ENCODE measurements around the gene PRKCH.

The PRKCH gene

DNA sequence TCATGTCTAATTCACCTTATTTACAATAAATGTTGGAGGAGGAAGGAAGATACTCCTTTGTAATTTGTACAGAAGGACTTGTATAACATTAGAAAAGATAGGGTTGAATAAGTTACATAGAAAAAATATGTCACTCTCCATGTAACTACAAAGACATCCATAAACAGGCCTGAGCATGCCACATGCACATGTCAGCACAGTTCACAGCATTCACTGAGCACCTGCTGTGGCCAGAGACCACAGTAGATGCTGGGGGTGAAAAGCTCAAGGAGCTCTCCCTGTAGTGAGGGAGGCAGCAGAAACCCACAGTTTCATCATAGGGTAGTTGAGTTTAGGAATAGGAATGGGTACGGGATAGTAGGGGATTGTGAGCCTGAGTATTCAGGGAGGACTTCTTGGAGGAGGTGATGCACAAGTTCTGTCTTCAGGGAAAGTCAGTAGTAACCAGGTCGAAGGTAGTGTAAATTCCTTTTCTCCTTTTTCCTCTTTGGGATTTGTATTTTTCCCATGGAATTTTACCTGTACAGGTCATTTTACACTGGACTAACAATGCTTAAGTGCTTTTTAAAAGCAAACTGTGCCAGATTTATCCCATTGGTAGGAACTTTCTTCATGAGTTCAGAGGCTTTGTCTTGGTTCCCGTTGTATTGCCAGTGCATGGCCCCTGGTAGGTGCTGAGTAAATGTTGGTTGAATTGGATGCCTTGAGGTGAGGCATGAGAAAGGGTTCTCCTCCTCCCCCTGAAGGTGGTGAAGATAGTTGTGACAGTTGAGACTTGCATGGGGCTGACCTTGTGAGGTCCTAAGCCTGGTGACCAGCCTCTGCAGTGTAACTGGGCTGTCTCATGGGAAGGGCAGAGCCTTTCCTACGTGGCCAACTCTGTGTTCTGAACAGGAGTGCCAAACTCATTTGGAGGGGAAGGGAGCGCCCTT, 20.2 kb downstream of the PRKCH start:
- DNase-seq: no peak

DNA sequence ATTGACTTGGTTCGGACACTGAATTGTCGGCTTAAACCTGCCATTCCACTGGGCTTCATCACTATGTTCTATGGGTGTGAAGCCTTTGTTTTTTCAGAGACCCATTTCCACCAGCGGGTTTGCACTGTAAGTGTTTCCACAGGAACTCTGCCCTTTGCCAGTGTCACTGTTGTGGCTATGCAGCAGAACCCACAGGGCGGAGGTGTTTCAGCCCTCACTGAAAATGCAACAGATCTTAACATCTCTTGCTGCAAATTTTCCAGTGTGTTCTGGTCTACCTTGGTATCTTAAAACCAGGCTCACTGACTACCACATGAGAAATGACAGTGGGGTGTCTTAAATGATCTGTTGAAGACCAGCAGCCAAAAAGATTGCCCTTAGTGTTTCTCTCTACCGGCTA, 21.1 kb downstream of the PRKCH start:
- peak; percentile 33 for DNase-seq

DNA sequence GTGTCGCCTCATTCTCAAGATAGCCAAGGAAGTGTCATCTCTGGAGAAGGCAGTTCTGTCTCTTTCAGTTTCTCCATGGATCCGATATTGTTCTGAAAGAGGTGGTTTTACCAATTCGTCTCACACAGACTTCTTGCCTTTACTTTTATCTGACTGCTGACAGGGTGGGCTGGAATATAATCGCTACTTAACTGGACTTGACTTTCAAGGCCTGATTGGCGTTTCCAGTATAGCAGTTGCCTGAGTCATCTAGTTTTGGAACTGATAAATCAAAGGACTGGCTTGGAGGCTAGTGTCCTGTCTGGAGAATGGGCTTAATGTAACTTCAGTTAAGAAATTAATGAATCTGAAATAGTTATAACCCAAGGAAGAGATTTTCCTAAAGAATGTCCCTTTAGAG, 21.6 kb downstream of the PRKCH start:
- DNase-seq: no peak

DNA sequence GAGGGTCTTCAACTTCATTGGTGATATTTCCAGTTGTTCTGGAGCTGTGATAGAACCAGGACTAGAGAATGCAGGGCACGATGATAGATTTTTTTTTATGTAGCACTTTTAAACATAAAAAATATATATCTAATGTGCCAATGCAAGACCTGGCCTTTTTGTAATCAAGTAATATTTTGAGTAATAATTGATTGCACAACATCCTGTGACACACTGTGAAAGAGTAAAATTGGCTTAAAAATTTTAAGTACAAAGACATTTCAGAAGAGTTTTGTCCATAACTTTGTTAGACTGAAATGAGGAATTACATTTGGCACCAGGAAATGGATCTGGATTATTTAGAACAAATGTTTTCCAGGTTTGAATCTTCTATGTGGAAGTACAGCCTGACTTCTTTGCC, 22.1 kb downstream of the PRKCH start:
- no peak for DNase-seq

DNA sequence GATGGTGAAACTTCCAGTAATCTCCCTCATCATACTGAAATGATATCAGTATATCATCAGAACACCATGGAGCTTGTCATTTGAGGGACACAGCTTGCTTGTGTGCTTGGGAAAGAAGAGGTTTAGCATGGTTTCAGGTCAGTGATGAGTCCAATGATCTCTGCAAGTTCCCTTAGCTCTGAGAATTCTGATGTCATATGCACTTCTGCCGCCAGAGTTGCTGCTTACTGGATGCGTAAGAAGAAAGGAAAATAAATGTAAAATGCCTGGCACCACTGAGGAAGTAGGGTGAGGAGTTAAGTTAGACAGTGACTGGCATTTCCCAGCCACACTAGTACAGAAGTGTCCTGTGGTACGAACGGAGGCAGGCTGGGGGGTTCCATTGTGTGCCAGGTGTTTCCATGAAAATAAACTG, 22.6 kb downstream of the PRKCH start:
- no peak for DNase-seq

DNA sequence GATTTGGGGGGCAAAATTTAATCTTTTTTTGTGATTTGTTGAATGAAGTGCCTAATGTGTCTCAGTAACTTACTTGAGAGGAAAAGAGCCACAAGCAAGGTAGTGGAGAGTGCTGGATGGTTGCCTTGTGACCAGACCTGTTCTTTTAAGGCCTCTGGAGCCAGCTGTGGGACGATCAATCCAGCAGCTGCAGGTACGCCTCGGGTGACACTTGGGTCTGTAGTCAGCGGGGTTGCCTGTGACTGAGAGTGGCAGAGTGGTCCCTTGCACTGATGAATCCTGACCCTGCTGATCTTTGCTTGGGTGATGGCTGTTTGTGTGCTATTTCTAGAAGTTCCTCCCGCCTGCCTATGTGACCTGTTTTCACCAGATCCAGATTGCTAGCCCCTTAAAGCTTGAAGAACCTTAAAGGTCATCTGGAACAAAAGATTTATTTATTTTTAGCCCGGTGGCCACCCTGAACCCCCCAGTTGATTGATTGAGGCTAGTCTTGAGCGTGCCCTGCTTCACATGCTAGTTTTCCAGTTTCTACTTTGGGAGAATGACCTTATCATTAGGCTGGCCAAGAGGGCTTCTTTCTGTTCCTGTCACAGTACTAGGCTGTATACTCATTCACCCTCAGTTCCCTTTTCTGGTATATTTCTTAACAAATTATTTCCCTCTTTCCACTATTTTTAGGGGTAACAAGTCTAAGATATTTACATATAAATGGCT, 23.2 kb downstream of the PRKCH start:
- DNase-seq: no peak

DNA sequence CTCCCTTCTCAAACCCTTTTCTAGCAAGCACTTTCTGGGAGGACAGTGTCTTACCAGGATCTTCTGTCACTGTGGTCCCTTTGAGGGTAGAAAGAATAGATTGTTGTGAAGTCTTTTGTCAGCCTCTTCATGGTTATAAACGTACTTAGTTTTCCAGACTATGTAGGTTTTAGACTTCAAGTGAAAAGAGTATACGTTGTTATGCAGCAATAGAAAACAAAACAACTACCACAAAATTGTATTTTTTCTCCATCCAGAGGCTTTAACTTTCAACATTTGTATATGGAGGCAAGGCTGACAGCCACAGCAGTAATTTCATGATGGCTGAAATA, 23.7 kb downstream of the PRKCH start:
- no peak for DNase-seq

DNA sequence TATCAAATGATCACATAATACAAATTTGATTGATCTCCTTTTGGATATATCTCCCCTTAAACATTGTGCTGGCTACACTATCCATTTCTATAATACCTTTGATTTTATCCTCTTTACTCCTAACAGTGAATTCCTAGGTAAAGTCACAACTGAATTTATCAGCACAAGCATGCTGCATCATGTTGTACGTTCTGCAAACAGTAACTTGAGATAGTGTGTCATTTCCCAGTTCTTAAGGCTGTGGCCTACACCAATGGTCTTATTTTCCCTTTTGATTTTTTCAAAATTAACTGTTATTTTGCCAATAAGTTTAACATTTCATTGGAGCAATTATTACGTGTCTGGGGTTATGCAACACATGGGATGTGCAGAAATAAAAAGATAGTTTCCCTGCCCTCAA, 24.8 kb downstream of the PRKCH start:
- DNase-seq: no peak

DNA sequence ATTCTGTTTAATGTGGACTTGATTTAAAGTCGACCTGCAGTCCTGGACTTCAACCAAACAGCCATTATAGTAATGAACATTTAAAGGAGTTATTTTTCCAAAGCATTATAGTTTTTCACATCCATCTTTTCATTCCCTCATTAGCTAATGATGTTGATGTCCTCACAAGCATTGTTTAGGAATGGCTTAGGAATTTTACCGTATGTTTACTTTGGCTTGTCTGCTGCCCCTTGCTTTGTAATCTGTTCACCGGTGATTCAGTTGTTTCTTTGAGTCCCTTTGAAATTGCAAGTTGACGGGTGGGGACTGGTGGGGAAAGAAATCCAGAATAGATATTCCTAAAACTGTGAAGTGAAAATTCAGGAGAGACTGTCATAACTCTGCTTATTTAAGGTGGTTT, 25.4 kb downstream of the PRKCH start:
- DNase-seq: no peak

DNA sequence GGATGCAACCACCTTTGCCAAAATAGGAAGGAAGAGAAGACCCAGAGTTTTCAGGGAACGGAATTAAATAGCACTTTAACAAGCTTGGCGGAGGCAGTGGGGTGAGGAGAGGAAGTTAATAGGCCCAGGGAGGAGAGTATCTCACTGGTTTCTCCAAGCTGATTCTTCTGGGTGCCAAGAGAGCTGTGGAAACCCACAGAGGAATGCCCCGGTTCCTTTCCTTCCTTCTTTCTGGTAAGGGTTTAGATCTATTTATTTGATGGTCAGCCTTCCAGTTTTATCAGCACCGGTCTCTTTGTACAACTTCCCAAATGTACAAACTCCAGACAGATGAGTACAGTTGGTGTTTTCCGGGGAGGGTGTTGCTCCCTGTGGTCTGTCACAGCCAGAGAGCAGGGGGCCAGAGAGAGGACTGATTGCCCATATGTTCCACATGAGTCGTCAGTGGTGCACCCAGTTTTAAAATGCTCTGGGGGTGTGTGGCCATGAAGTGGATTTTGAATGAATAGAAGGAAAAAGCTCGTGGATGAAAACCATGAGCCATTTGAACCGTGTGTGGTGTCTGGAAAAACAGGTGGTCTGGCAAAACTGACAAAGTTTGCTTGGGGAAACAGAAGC, 26.6 kb downstream of the PRKCH start:
- peak; percentile 44 for DNase-seq

DNA sequence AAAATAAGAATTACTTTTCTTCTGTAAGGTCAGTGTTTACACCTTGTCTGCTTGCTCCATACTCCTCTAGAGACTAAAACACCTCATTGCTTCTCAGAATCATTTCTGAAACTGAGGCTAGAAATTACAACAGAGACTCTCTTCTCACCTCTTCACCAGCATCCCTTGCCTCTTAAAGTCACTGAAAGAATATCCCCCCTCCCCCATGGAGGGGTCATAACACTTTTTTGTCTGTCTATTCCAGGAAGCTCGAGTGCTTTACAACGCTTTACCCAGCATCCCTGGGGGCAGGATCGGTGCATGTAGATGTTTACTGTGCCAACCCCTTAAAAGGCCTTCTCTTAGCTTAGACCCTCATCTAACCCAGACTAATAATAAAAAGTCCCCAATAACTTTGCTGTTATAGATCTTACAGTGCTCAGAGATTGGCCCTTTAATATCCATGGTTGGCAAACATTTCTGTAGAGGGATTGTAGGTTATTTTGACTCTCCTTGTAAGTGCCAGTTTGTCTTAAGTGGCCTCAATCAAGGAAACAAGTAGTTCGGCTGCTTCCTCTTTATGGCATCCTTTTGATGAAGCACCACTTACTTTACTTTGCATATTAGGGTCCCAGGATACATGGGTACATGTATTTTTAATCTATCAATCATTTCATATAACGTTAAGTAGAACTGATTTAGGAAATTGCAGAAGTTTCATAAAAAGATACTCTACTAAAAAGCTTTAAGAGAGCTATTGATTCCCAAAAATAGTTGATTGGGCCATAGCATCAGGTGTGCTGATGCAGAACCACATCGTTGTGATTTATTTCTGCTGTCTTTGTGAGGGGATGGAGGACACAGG, 29.3 kb downstream of the PRKCH start:
- peak; percentile 10 for DNase-seq

DNA sequence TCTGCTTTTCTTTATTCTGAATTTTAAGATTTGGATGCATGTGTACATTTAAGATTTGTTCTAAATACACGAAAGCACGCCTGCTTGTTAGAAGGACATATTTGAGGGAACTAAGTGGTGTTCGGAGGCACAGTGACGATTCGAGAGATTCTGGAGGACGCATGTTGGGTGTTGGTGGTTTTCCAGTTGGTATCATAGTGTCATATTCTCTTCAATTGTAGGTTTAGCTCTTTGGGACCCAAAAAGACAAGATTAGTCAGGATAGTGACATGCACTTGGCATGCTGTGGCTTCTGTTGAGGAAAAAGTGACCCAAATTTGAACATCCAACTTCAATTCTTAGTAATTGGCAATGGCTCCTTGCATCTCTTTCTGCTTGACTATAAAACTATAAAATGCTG, 30.1 kb downstream of the PRKCH start:
- no peak for DNase-seq

DNA sequence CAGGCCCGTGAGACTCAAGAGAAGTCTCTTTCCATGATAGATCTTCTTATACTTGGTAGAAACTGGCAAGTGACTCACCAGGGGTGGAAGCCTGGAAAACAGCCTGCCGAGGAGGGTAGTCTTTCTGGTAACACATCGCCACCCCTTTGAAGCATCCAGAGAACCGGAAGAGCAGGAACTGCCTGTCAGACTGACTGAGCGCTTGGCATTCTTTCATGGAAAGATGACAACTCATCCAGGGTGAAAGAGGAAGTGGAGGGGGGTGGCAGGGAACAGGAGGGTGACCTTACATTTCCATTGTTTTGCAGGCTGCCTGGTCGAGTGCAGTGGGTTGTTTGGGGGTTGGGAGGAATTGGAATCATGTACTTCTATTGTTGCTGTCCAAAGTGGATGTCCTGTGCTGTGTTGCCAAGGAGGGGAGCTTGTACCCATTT, 34.5 kb downstream of the PRKCH start:
- DNase-seq: peak; percentile 5

DNA sequence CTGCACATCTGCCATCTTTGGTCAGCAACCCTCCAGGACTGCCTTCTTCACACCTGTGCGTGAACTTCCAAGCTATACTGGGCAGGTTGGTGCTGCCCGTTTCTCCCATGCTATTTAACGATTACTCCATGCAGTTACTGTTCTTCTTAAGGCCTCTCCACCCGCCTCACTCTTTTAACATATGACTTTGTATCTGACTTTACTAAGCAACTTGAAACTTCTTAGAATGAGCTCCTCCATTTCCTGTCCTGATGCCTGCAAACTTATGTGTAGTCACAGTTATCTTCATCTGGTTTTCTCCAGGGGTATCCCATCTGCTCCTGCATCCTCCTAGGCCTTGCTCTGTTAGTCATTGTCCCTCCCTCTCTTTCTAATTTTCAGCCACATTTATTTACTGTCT, 35.7 kb downstream of the PRKCH start:
- no peak for DNase-seq

DNA sequence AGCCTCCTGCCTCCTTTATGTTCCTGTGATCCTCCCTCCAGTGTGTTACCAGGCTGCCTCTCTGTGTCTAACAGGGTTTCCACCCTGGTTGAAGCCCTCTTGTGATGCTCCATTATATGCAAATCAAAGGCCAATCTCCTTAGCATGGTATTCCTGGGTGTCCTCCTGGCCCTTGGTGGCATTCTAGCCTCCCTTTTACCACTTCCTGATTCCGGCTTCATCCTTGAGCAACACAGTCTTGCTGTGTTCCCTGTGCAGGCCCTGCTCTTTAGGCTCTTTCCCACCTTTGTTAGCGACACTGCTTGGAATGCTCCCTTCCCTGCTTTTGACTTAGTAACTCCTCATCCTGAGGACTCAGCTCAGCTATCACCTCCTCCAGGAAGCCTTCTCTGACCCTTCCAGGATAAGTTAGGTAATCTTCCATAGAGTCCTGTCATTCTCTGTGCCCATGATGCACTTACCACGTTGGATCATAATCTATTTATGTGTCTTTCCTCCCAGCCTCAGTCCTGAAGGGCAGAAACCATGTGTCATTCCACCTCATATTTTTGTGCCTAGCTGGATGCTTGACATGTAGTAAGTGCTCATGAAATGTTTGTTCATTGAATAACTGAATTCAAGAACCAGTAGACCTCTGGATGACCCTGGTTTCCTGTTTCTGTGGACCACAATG, 37.3 kb downstream of the PRKCH start:
- DNase-seq: no peak

DNA sequence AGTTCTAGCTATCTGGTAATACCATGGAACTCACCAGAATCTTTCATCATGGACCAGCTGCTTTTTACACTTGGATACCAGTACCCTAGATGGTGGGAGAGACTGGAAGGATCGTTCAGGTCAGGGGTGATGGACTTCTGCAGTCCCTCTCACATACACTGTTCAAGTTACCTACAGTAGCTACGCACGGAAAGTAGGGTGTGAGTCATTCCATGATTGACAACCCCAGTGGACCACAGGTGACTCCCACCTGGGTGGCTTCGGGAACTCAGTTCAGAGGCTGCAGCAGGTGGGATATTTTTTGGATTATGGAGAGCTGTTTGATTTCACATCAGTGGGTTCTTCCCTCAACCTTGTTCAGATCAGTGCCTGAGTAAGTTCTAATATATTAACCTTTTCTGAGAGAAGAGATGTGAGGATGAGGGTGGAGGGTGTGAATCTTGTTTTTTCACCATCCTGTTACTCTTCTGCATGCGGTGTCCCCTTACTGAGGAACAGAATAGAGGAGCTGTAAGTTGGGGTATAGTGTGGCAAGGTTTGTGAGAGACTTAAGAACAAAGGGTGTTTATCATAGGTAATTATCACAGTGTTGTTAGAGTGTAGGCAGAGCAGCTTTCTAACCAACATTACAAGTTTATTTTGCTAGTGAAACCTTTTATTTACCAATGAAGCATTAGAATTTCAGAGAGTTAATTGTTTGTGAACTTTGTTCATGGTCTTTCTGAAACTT, 39.6 kb downstream of the PRKCH start:
- DNase-seq: no peak

DNA sequence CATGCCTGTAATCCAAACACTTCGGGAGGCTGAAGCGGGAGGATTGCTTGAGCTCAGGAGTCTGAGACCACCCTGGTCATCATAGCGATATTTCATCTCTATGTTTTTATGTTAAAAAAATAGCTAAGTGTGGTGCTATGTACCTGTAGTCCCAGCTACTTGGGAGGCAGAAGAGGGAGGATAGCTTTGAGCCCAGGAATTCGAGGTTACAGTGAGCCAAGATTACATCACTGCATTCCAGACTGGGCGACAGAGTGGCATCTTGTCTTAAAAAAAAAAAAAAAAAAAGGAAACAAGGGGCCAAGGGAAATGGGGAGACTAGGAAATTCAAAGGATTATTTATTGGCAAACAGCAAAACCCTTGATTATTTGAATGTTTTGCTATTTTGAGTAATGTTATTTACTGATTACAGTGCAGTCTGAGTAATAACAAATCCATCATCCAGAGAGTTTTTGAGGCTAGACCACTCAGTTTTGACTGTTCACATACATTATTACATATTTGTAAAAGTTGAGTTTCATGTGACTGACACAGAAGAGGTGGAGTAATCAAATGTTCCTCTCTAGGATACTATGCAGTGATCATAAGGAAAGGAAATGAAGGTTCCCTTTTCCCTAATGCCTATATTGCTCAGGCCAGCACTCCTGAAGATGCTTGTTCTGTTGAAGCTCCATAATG, 40.8 kb downstream of the PRKCH start:
- no peak for DNase-seq

DNA sequence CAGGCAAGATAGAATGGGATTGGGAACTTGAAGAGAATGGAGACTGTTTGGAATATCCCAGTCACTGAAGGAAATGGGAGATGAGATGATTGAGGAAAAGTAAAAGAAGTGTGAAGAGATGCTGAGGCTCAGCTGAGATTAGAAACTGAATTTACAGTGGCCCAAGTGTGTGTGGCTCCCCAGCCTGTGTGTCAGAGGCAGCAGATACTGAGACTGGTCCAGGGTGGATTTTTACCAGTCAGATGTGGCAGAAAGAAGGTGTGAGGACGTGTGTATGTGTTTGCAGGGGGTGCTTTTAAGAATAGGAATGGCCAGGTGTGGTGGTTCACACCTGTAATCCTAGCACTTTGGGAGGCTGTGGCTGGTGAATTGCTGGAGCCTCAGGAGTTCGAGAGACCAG, 42.9 kb downstream of the PRKCH start:
- no peak for DNase-seq

DNA sequence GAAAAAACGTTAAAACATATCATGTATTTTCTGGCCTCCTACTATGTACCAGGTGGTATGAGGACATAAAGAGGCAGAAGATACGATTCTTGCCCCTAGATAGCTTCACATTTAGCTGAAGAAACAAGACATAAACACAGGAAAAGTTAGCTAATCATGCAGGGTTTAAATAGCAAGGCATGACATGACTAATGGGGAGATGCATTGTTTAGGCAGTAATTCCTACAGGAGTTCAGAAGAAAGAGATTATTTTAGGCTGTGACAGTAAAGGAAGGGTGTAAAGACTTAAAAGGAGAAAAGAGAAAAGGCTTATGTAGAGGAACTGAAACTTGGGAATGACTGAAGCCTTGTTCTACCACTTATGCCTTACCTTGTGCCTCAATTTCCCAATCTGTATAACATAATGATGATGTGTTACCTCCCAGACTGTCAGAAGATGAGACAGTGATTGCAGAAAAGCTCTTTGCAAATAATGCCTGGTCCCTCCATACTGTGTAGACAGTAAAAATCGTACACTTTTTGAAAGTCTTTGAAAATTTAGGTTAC, 44.4 kb downstream of the PRKCH start:
- DNase-seq: no peak

DNA sequence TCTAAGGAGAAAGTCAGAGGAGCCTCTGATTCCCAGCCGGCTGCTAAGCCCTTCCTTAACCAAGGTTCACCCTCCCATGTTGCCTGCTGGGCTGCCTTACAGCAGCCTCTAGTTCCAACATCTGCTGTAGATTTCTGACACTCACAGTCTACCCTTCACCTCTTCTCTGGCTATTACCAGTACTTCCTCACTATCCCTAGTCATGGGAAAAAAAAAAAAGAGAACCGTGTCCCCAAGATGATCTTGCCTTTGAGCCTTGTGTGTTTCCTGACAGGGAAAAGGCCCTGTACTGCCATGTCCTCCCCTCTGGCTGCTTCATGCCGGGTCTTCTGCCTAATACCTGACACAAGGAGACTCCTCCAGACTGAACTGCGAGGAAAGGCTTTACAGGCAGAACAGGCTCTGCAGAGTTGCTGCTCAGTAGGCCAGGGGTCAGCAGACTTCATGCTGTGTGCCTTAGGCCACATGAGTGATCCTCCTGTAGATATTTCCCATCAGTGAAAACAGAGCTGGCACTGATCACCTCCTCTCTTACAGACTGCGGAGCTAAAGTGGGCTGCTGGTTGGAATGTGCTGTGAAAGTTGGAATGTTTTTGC, 46.8 kb downstream of the PRKCH start:
- no peak for DNase-seq
